ENCODE measurements around the gene XKR8. TPM values are rescaled to one million over a fixed set of nuclear protein-coding genes. Genes with fewer than 3 reads are reported as not detected.

The XKR8 gene
- total and polyA plus RNA-seq, 2 donors (not counting 1 experiment from before 2014, with no cell fraction given) = 3.4 to 8.7 TPM

DNA sequence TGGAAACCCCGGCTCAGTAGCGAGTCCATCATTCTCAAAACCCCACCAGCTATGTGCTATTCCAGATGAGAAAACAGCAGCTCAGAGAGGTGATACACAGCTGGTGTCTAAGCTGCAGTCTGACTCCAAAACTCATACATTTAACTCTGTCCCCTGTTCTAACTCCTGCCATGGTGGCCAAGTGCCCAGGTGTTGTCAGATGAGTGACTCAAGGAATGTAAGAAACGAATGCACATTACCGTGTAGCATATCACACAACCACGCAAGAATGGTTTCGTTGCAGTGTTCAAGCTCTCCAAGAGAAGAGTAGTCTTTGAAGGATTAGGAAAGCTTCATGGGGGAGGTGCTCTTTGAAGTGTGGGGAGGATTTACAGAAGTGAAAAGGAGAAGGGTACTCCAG is 4.7 kb upstream of the XKR8 start:
- ATAC-seq (ENCODE audit: low read depth) (no peak), DNase-seq (no peak)
- ChIA-PET POLR2A (no interaction called here), CTCF (no interaction called here)
- Mint-ChIP-seq H3K4me1 (peaks cover 4% of the 10 kb centered on the region), H3K4me3 (no peak overlapping the region), H3K27me3 (no peaks in the 10 kb centered on the region), H3K9me3 (ENCODE audit: insufficient read depth) (no peaks in the 10 kb centered on the region), H3K27ac (no peak overlapping the region)
- H3K27ac ChIP-seq (ENCODE audit: low read length in 2 of 2) = no peak overlapping the region
- peaks cover 0 to 3% (median 0%) of the 10 kb centered on the region in 4 experiments for H3K27me3 ChIP-seq (replicated peaks in 1 of 4; ENCODE audit: control extremely low read depth in 1 of 4, control insufficient read depth in 3 of 4, insufficient read depth in 4 of 4, low read length in 3 of 4)
- WGBS (ENCODE audit: insufficient coverage) = 95% methylated on average over 6 of the region's 6 CpGs
- H3K4me3 ChIP-seq (ENCODE audit: control extremely low read depth in 1 of 5, extremely low read depth in 1 of 5, insufficient read depth in 1 of 5, low read depth in 2 of 5, low read length in 4 of 5) = no peak overlapping the region
- TF ChIP-seq CTCF (IDR thresholded peaks at IDR 0.05) = no peak
- no peak for TF ChIP-seq EZH2 (IDR thresholded peaks at IDR 0.05; ENCODE audit: borderline replicate concordance, insufficient read depth, low read depth, low read length, poor library complexity, severe bottlenecking)
- H3K4me1 ChIP-seq (ENCODE audit: control insufficient read depth in 2 of 2, insufficient read depth in 2 of 2, low read length in 2 of 2) = peaks cover 4 to 7% of the 10 kb centered on the region in 2 donors
- H3K36me3 ChIP-seq (replicated peaks in 1 of 2; ENCODE audit: control extremely low read depth in 1 of 2, control insufficient read depth in 1 of 2, extremely low read depth in 1 of 2, insufficient read depth in 2 of 2, low read length in 1 of 2) = no peaks in the 10 kb centered on the region
- H3K9me3 ChIP-seq (ENCODE audit: control extremely low read depth in 1 of 3, control insufficient read depth in 2 of 3, insufficient read depth in 1 of 3, low read length in 2 of 3) = no peaks in the 10 kb centered on the region
- no peaks in the 10 kb centered on the region for H4K20me1 ChIP-seq (ENCODE audit: control insufficient read depth, insufficient read depth, low read length, poor library complexity, severe bottlenecking)
- no peak overlapping the region for H3K9ac ChIP-seq (ENCODE audit: low read length)
- no peak overlapping the region for H2AFZ ChIP-seq (ENCODE audit: insufficient read depth, low read depth, low read length, poor library complexity, severe bottlenecking)
- no peak overlapping the region for H3K4me2 ChIP-seq (replicated peaks; ENCODE audit: low read depth, low read length, poor library complexity, severe bottlenecking)
- H3K79me2 ChIP-seq (ENCODE audit: control insufficient read depth, insufficient read depth, low read length) = peaks cover 19% of the 10 kb centered on the region
- intact Hi-C loops (cut with micrococcal nuclease) = no loop called here

- Mint-ChIP-seq H3K27me3 (no peaks in the 10 kb centered on the region), H3K4me1 (peaks cover 14% of the 10 kb centered on the region), H3K4me3 (peak overlapping the region; percentile 55), H3K9me3 (ENCODE audit: insufficient read depth) (no peaks in the 10 kb centered on the region), H3K27ac (no peak overlapping the region)
- no peak for ATAC-seq (ENCODE audit: low read depth)
- WGBS (ENCODE audit: insufficient coverage) = 83% methylated on average over 6 of the region's 6 CpGs
- ChIA-PET CTCF (interaction anchor here (0.9 kb wide), 1 partner anchor 20 kb away, joined by 3 read pairs; no protein-coding TSS in a partner anchor), POLR2A (no interaction called here)
- Histone ChIP-seq H3K9me3 (ENCODE audit: control extremely low read depth in 1 of 3, control insufficient read depth in 2 of 3, insufficient read depth in 1 of 3, low read length in 2 of 3) (no peaks in the 10 kb centered on the region), H3K27ac (ENCODE audit: low read length in 2 of 2) (no peak overlapping the region), H3K4me3 (ENCODE audit: control extremely low read depth in 1 of 5, extremely low read depth in 1 of 5, insufficient read depth in 1 of 5, low read depth in 2 of 5, low read length in 4 of 5) (no peak overlapping the region), H3K27me3 (replicated peaks in 1 of 4; ENCODE audit: control extremely low read depth in 1 of 4, control insufficient read depth in 3 of 4, insufficient read depth in 4 of 4, low read length in 3 of 4) (peaks cover 0 to 3% (median 0%) of the 10 kb centered on the region in 4 experiments), H3K4me2 (replicated peaks; ENCODE audit: low read depth, low read length, poor library complexity, severe bottlenecking) (no peak overlapping the region), H4K20me1 (ENCODE audit: control insufficient read depth, insufficient read depth, low read length, poor library complexity, severe bottlenecking) (peaks cover 9% of the 10 kb centered on the region), H3K4me1 (ENCODE audit: control insufficient read depth in 2 of 2, insufficient read depth in 2 of 2, low read length in 2 of 2) (peaks cover 14 to 17% of the 10 kb centered on the region in 2 donors), H3K9ac (ENCODE audit: low read length) (no peak overlapping the region), H2AFZ (ENCODE audit: insufficient read depth, low read depth, low read length, poor library complexity, severe bottlenecking) (no peak overlapping the region), H3K36me3 (replicated peaks in 1 of 2; ENCODE audit: control extremely low read depth in 1 of 2, control insufficient read depth in 1 of 2, extremely low read depth in 1 of 2, insufficient read depth in 2 of 2, low read length in 1 of 2) (no peaks in the 10 kb centered on the region), H3K79me2 (ENCODE audit: control insufficient read depth, insufficient read depth, low read length) (peaks cover 28% of the 10 kb centered on the region)
- intact Hi-C loops (cut with micrococcal nuclease) = no loop called here
- TF ChIP-seq EZH2 (IDR thresholded peaks at IDR 0.05; ENCODE audit: borderline replicate concordance, insufficient read depth, low read depth, low read length, poor library complexity, severe bottlenecking) (no peak), CTCF (IDR thresholded peaks at IDR 0.05) (no peak)
- DNase-seq = no peak
Observed at GRCh38 chr1:27956761-27957160, 3.0 kb upstream of the XKR8 start.

All from B cell (primary cell).